Mucosa of stomach (tissue), 1 donor: ENCODE measurements around the gene AGPAT2.

Experiments
- H3K27me3 ChIP-seq: one replicate; pipeline ENCODE4 v1.7.0; 2013; ENCODE audit warnings: mild to moderate bottlenecking, low read length; ENCODE audit not compliant: control insufficient read depth, insufficient read depth
- H3K36me3 ChIP-seq: one replicate; pipeline ENCODE4 v1.7.0; 2013; ENCODE audit warnings: low read length; ENCODE audit not compliant: control insufficient read depth, insufficient read depth
- H3K4me1 ChIP-seq: one replicate; pipeline ENCODE4 v1.7.0; 2013; ENCODE audit warnings: mild to moderate bottlenecking, low read length; ENCODE audit not compliant: control insufficient read depth, insufficient read depth
- H3K4me3 ChIP-seq: one replicate; pipeline ENCODE4 v1.7.0; 2013; ENCODE audit warnings: low read length
- H3K9ac ChIP-seq: one replicate; pipeline ENCODE4 v1.7.0; 2013; ENCODE audit warnings: mild to moderate bottlenecking, low read length, moderate library complexity
- H3K9me3 ChIP-seq: one replicate; pipeline ENCODE4 v1.7.0; 2013; ENCODE audit warnings: mild to moderate bottlenecking, low read length, moderate library complexity; ENCODE audit not compliant: control insufficient read depth
- donor health status: Pancreatic carcinoma.

Gene AGPAT2

DNA sequence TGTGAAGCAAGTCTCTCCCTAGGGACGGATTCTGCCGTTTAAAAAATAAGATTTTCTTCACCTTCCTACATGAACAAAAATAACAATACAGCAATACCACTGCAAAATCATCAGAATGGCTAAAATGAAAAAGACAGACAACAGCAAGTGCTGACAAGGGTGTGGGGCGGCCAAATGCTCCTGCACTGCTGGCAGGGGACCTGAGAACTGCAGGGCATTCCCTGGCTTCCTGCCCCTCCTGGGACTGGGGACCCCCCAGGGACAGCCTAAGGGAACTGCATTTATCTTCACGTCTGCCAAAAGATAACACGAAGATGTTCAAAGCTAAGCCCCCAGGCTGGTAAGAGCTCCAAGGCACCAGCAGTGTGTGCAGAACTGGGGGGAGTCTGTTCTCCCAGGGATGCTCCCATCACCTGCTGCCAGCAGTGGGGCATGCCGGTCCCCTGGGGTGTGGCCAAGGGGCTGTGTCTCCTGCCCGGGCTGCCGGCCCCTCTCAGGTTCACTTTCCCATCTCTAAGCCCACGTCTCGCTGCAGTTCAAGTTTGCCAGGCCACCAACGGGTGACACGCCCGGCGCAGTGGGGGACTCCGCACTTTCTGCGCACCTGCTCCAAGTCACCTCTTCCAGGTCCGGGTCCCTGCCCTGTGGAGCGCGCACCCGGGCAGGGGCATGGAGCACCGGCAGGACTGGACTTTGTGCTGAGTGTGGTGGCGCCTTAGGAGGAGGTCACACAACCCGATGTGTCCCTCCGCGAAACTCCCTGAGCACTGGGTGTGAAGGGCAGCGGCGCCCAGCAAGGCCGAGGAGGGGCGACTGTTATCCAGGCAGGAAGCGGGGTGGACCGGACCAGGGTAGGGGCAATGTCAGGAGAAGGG, 29.0 kb downstream of the AGPAT2 start:
- Histone ChIP-seq H3K9me3 (no peaks in the 10 kb centered on the region), H3K4me3 (no peak overlapping the region), H3K9ac (no peak overlapping the region), H3K36me3 (no peaks in the 10 kb centered on the region), H3K27me3 (peaks cover 44% of the 10 kb centered on the region), H3K4me1 (no peaks in the 10 kb centered on the region)

DNA sequence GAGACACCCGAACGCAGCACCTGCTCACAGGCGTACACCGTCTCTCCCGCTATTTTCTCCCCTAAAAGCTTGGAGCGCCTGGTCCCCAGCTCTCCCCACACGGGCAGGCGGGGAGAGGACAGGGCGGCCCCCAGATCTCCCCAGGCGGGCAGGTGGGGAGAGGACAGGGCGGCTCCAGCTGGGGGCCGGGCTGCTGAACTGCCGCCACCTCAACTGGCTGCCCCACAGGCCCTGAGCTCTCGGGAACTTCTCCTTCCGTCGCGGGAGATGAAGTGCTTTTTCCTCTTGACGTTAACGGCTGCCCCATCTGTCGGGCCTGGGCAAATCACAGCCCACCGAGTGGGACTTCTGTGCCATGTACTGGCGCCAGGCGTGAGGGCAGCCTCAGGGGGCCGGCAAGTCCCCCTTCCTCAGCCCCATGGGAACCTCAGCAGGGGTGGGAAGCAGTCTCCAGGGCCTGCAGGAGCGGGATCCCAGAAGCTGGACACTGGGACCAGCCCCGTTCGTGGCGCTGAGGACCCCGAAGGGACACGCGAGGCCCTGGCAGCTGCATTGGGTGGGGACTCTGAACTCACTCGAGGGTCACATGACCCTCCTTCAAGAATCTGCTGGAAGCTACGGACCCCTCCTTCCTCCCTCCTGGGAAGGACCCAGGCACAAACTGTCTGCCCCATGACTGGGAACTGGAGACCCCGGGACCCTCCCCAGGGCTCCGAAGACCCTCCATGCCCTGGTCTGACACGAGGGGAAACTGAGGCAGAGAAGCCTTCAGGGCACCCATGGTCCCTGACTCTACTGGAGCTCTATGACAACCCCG, 30.3 kb downstream of the AGPAT2 start:
- H3K9ac ChIP-seq, result no peak overlapping the region
- H3K9me3 ChIP-seq, result no peaks in the 10 kb centered on the region
- no peaks in the 10 kb centered on the region for H3K4me1 ChIP-seq
- no peak overlapping the region for H3K4me3 ChIP-seq
- H3K36me3 ChIP-seq, result no peaks in the 10 kb centered on the region
- peaks cover 33% of the 10 kb centered on the region for H3K27me3 ChIP-seq

DNA sequence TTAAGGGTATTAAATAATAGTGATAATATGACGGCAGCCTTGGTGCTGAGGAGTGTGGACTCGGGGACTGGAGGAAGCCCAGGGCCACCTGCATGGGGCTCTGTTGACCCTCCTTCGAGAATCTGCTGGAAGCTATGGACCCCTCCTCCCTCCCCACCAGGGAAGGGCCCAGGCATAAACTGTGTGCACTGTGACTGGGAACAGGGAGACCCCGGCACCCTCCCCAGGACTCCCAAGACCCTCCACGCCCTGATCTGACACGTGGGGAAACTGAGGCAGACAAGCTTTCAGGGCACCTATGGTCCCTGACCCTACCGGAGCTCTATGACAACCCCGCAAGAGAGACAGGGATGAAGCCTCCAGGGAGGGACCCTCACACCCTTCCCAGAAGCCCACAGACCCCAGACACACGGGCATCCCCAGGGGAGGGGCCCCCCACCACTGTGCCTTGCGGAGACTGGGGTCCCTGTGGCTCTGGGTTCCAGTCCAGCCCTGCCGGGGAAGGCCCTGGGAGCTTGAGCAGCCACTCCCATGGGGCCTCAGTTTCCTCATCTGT, 31.0 kb downstream of the AGPAT2 start:
- Histone ChIP-seq H3K4me3 (no peak overlapping the region), H3K4me1 (no peaks in the 10 kb centered on the region), H3K9ac (no peak overlapping the region), H3K9me3 (no peaks in the 10 kb centered on the region), H3K36me3 (no peaks in the 10 kb centered on the region), H3K27me3 (peaks cover 33% of the 10 kb centered on the region)

DNA sequence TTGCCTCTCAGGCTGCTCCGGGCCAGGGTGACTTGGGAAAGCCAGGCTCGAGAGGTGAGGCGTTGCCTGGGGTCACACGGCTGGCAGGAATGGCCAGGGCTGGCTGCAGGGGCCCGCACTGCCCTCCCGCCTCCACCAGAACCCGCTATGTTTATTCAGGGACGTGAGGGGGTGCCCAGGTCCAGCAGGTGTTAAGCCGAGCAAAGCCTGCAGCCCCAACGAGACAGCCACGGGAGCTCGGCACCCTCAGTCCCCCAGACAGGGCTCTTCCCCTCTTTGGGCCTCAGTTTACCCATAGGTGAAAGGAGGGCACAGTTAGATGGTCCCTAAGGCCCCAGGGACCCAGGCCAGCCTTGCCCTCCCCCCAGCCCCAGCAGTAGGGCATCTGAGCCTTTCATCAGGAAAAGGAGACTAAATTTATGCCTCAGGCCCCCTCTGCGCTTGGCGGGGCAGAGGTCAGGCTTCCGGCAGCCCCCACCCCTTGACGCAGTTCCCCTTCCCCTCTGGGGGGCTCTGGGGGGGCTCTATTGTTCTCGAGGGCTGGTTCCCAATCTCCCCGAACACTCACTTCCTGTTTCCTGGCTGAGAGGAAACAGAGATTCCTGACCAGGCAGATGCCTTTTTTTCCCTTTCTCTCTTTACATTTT, 31.6 kb downstream of the AGPAT2 start:
- H3K36me3 ChIP-seq, result no peaks in the 10 kb centered on the region
- no peak overlapping the region for H3K9ac ChIP-seq
- no peaks in the 10 kb centered on the region for H3K9me3 ChIP-seq
- no peak overlapping the region for H3K4me3 ChIP-seq
- H3K27me3 ChIP-seq, result peaks cover 33% of the 10 kb centered on the region
- no peaks in the 10 kb centered on the region for H3K4me1 ChIP-seq

DNA sequence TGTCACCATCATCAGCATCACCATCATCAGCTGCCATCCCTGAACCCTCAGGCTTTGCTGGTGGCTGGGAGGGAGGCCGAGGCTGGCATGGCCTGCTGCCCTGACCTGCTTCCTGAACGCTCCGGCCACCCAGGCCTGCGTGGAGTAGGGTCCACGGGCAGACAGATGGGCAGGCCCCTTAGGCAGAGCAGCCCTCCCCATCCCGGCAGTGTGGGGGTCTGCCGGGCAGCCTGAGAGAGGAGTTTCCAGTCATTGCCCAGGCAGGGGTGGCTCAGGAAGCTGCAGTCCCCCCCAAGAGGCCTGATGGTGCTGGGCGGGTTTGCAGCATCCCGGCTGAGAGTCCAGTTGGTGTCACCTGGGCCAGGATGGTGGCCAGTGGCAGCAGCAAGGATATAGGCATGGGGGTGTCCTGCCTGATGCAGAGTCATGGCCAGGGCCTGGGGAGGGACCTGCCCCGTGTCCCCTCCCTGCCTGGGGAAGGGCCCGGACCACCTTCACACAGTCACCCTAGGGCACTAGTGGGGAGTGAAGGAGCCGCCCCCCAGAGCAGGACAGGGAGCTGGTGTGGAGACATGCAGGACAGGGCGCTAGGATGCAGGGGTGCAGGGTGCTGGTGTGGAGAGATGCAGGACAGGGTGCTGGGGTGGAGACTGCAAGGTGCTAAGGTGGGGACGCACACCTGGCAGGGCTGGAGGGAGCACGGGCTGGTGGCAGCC, 32.3 kb downstream of the AGPAT2 start:
- Histone ChIP-seq H3K4me3 (no peak overlapping the region), H3K9ac (no peak overlapping the region), H3K9me3 (no peaks in the 10 kb centered on the region), H3K27me3 (peaks cover 33% of the 10 kb centered on the region), H3K36me3 (no peaks in the 10 kb centered on the region), H3K4me1 (no peaks in the 10 kb centered on the region)

DNA sequence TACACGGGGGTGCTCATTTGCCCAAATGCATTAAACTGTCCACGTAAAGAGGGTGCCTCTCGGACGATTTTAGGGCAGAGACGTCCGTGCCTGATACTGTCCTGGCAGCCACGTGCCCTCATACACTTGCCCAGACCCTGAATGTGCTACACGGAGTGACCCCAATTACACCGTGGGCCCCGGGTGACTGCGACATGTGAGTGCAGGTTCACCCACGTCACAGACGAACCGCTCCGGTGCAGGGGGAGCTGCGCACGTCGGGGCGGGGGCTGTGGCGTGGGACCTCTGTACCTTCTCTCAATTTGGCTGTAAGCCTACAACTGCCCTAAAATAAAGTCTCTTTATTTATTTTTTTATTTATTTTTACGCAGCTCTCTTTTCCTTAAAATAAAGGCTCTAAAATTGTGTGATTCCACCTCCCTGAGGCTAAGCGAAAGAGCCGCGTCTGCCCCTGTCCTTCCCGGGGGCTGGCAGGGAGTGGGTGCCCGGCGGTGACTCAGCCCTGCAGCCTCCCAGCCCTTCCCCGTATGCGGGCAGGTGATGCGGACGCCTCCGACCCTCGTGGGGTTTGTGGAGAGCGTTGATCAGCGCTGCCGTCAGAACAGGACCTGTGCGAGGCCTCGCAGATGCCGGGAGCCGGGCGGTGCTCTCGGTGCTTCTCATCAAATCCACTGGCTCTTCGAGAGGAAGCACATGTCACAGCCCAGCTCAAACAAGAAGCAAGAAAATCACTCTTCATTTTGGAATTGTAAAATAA, 33.8 kb downstream of the AGPAT2 start:
- Histone ChIP-seq H3K9ac (no peak overlapping the region), H3K4me1 (no peaks in the 10 kb centered on the region), H3K36me3 (no peaks in the 10 kb centered on the region), H3K9me3 (no peaks in the 10 kb centered on the region), H3K27me3 (peaks cover 27% of the 10 kb centered on the region), H3K4me3 (no peak overlapping the region)

DNA sequence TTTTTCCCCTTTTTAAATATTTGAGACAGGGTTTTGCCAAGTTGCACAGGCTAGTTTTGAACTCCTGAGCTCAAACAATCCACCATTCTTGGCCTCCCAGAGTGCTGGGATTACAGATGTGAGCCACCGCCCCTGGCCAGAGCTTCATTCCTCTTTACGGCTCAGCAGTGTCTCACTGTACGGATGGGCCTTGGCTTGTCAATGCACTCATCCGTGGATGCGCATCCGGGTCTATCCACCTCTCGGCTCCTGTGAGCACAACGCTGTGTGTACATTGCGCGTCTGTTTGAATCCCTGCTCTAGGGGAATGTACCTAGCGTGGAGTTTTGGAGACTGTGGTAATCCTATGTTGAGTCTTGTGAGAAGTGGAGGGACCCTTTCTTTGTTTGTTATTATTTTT, 35.4 kb downstream of the AGPAT2 start:
- Histone ChIP-seq H3K4me3 (no peak overlapping the region), H3K36me3 (no peaks in the 10 kb centered on the region), H3K27me3 (peaks cover 14% of the 10 kb centered on the region), H3K9me3 (no peaks in the 10 kb centered on the region), H3K9ac (no peak overlapping the region), H3K4me1 (no peaks in the 10 kb centered on the region)

DNA sequence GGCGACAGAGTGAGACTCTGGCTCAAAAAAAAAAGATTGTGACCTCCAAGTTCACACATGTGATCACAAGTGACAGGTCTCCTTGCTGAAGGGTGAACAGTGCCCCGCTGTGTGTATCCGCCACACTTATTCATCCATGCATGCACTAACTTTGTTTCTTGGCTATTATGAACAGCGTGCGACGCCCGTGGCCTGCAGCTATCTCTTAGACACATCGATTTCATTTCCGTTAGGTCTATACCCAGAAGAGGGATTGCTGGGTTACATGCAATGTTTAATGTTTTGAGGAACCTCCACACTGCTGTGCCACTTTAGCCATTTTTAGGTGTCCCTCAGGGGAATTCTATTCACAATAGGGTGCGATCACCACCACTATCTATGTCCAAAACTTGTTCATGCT, 36.6 kb downstream of the AGPAT2 start:
- H3K9me3 ChIP-seq, result no peaks in the 10 kb centered on the region
- no peaks in the 10 kb centered on the region for H3K36me3 ChIP-seq
- no peak overlapping the region for H3K9ac ChIP-seq
- peaks cover 10% of the 10 kb centered on the region for H3K27me3 ChIP-seq
- peaks cover 12% of the 10 kb centered on the region for H3K4me1 ChIP-seq
- H3K4me3 ChIP-seq, result no peak overlapping the region

DNA sequence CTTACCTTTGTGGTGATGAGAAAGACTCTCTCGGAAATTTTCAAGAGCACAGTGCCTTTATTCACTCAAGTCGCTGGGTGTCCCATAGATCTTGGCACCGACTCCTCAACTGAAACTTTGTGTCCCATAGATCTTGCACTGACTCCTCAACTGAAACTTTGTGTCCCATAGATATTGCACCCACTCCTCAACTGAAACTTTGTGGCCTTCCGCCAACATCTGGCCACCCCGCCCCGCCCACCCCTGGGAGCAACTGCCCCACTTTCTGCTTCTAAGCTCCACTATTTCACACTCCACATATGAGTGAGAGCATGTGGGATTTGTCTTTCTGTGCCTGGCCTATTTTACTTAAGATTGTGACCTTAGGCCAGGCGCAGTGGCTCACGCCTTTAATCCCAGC, 37.2 kb downstream of the AGPAT2 start:
- Histone ChIP-seq H3K36me3 (no peaks in the 10 kb centered on the region), H3K9ac (no peak overlapping the region), H3K4me3 (no peak overlapping the region), H3K4me1 (peaks cover 18% of the 10 kb centered on the region), H3K9me3 (no peaks in the 10 kb centered on the region), H3K27me3 (peaks cover 12% of the 10 kb centered on the region)

DNA sequence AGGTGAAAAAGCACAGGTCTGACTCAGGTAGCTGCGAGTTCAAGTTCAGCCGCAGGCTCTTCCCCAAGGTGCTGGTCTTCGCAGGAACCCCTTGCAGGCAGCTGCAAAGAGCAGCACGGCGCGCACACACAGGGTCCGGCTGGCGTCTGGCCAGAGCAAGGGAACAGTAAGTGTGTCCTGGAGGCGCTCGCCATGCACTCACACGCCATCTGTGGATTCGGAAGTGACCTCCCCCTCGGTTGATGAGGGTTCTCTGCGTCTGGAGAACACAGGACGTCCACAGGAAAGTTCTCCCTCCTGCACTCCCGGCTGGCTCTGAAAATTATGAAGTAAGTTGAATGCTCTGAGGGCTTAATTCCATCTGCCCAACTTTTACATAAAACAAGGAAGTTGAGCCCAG, 38.5 kb downstream of the AGPAT2 start:
- Histone ChIP-seq H3K9ac (no peak overlapping the region), H3K4me3 (no peak overlapping the region), H3K27me3 (peaks cover 21% of the 10 kb centered on the region), H3K4me1 (peaks cover 30% of the 10 kb centered on the region), H3K9me3 (no peaks in the 10 kb centered on the region), H3K36me3 (no peaks in the 10 kb centered on the region)
